GM23338 (cell line): ENCODE measurements around the gene DRD4. TPM values are rescaled to one million over a fixed set of nuclear protein-coding genes. Genes with fewer than 3 reads are reported as not detected.
A peak's percentile ranks its signal among the peaks of the same experiment; 100 is the strongest.

Experiments
- ATAC-seq: fragments of 200-7000 bp; cut with Tn5 transposase; 3 replicates; pipeline ENCODE4 v1.9.1; 2020
- DNase-seq: peaks from one replicate; pipeline ENCODE4 v3.0.0-alpha.2; 2015; ENCODE audit warnings: low spot score
- H2AFZ ChIP-seq: fragments of 200-600 bp; sonication (generic); 2 replicates; pipeline ENCODE4 v1.8.0; 2016; ENCODE audit warnings: antibody characterized with exemption, mild to moderate bottlenecking, moderate library complexity
- H3F3A ChIP-seq: fragments of 200-600 bp; sonication (generic); replicated peaks from 2 replicates; pipeline ENCODE4 v1.8.0; 2017; ENCODE audit warnings: antibody characterized with exemption, mixed run types, low read depth
- H3K27ac ChIP-seq: fragments of 200-600 bp; sonication (generic); 2 replicates; pipeline ENCODE4 v1.6.1; 2016; ENCODE audit warnings: low read depth
- H3K27me3 ChIP-seq: fragments of 200-600 bp; sonication (generic); 2 replicates; pipeline ENCODE4 v1.8.0; 2016; ENCODE audit warnings: mild to moderate bottlenecking, mixed run types, moderate library complexity; ENCODE audit not compliant: insufficient read depth
- H3K36me3 ChIP-seq: fragments of 200-600 bp; sonication (generic); 2 replicates; pipeline ENCODE4 v1.8.0; 2016; ENCODE audit warnings: mild to moderate bottlenecking; ENCODE audit not compliant: insufficient read depth
- H3K4me1 ChIP-seq: fragments of 200-600 bp; sonication (generic); 2 replicates; pipeline ENCODE4 v1.8.0; 2016; ENCODE audit warnings: mild to moderate bottlenecking, moderate library complexity; ENCODE audit not compliant: insufficient read depth
- H3K4me2 ChIP-seq: fragments of 200-600 bp; sonication (generic); 2 replicates; pipeline ENCODE4 v1.7.1; 2017; ENCODE audit warnings: mixed run types
- H3K4me3 ChIP-seq: fragments of 200-600 bp; sonication (generic); 2 replicates; pipeline ENCODE4 v1.6.1; 2016; ENCODE audit warnings: mixed run types
- H3K79me2 ChIP-seq: fragments of 200-600 bp; sonication (generic); replicated peaks from 2 replicates; pipeline ENCODE4 v1.8.0; 2017; ENCODE audit warnings: mild to moderate bottlenecking; ENCODE audit not compliant: insufficient read depth
- H3K9me2 ChIP-seq: fragments of 200-600 bp; sonication (generic); 2 replicates; pipeline ENCODE4 v1.8.0; 2017; ENCODE audit not compliant: insufficient read depth
- H4K20me1 ChIP-seq: fragments of 200-600 bp; sonication (generic); replicated peaks from 2 replicates; pipeline ENCODE4 v1.8.0; 2017; ENCODE audit warnings: mild to moderate bottlenecking; ENCODE audit not compliant: insufficient read depth
- H3K27ac Mint-ChIP-seq: 2 replicates; pipeline ENCODE4 v1.8.0; 2020; ENCODE audit warnings: inconsistent platforms, mild to moderate bottlenecking, moderate library complexity, mixed read lengths
- H3K27me3 Mint-ChIP-seq: 3 replicates; pipeline ENCODE4 v1.8.0; 2022; ENCODE audit warnings: low read depth, mild to moderate bottlenecking, moderate library complexity, mixed read lengths, inconsistent platforms; ENCODE audit not compliant: insufficient read depth, poor library complexity
- H3K36me3 Mint-ChIP-seq: 3 replicates; pipeline ENCODE4 v1.8.0; 2021; ENCODE audit warnings: low read depth, mild to moderate bottlenecking, inconsistent platforms, moderate library complexity, mixed read lengths
- H3K4me1 Mint-ChIP-seq: 3 replicates; pipeline ENCODE4 v1.8.0; 2020; ENCODE audit warnings: mild to moderate bottlenecking, inconsistent platforms, mixed read lengths
- H3K4me3 Mint-ChIP-seq: 3 replicates; pipeline ENCODE4 v1.8.0; 2021; ENCODE audit warnings: moderate library complexity, mild to moderate bottlenecking, inconsistent platforms, mixed read lengths
- H3K9me3 Mint-ChIP-seq: 3 replicates; pipeline ENCODE4 v1.8.0; 2020; ENCODE audit warnings: moderate library complexity, mild to moderate bottlenecking, inconsistent platforms, mixed read lengths
- CREB1 ChIP-seq: fragments of 250-450 bp; sonication (Bioruptor Pico); IDR thresholded peaks from 2 replicates; pipeline ENCODE4 v1.5.0; 2020; ENCODE audit warnings: low read depth, mild to moderate bottlenecking, moderate library complexity
- CTCF ChIP-seq, 2 experiments: fragments of 200-600 bp in 1 of 2; sonication (generic) in 1 of 2; conservative IDR thresholded peaks; 2 replicates each; pipeline versions ENCODE4 v1.5.1 to v1.6.1; 2016 to 2017; ENCODE audit warnings: antibody characterized with exemption in 2 of 2, low read depth in 2 of 2, mild to moderate bottlenecking in 2 of 2, moderate library complexity in 1 of 2
- ETS1 ChIP-seq: IDR thresholded peaks from 2 replicates; pipeline ENCODE4 v1.6.1; 2016; ENCODE audit warnings: antibody characterized with exemption
- EZH2 ChIP-seq: fragments of 200-600 bp; sonication (generic); IDR thresholded peaks from one replicate; pipeline ENCODE4 v1.8.0; 2017; ENCODE audit warnings: antibody characterized with exemption, mild to moderate bottlenecking, low read depth; ENCODE audit not compliant: unreplicated experiment
- EZH2phosphoT487 ChIP-seq: fragments of 200-600 bp; sonication (generic); IDR thresholded peaks from one replicate; pipeline ENCODE4 v1.8.1; 2018; ENCODE audit warnings: antibody characterized with exemption; ENCODE audit not compliant: unreplicated experiment
- JUNB ChIP-seq: IDR thresholded peaks from one replicate; pipeline ENCODE4 v1.6.1; 2016; ENCODE audit warnings: antibody characterized with exemption; ENCODE audit not compliant: unreplicated experiment
- NANOG ChIP-seq: IDR thresholded peaks from 2 replicates; pipeline ENCODE4 v1.6.1; 2016; ENCODE audit warnings: antibody characterized with exemption, borderline replicate concordance
- POLR2AphosphoS5 ChIP-seq: IDR thresholded peaks from 2 replicates; pipeline ENCODE4 v1.6.1; 2016; ENCODE audit warnings: antibody characterized with exemption, low read depth
- REST ChIP-seq: IDR thresholded peaks from one replicate; pipeline ENCODE4 v1.6.1; 2018; ENCODE audit warnings: antibody characterized with exemption; ENCODE audit not compliant: unreplicated experiment
- STAT1 ChIP-seq: IDR thresholded peaks from one replicate; pipeline ENCODE4 v1.6.1; 2016; ENCODE audit warnings: antibody characterized with exemption; ENCODE audit not compliant: unreplicated experiment
- ZNF114 ChIP-seq: fragments of 250-450 bp; sonication (Bioruptor Pico); IDR thresholded peaks from 2 replicates; pipeline ENCODE4 v1.5.0; 2020; ENCODE audit warnings: mild to moderate bottlenecking, moderate library complexity
- ZNF331 ChIP-seq: fragments of 250-450 bp; sonication (Bioruptor Pico); IDR thresholded peaks from 2 replicates; pipeline ENCODE4 v1.5.0; 2020; ENCODE audit warnings: low read depth, mild to moderate bottlenecking, moderate library complexity
- ZNF462 ChIP-seq: fragments of 250-450 bp; sonication (Bioruptor Pico); IDR thresholded peaks from 2 replicates; pipeline ENCODE4 v1.5.0; 2020; ENCODE audit warnings: mild to moderate bottlenecking, moderate library complexity
- polyA plus RNA-seq: library from polyadenylated mRNA; unstranded; fragments of >200 nt; fragmentation: Nextera tagmentation; extraction: Ambion mirVana; gene quantifications from 2 replicates; pipeline ENCODE4 v1.2.1, GENCODE V29; 2016
- total RNA-seq: library from RNA; depleted of rRNA; stranded (reverse); fragments of >200 nt; shearing (Covaris generic); gene quantifications from 2 replicates; pipeline ENCODE4 v1.2.3, GENCODE V29; 2014

Gene DRD4
- total and polyA plus RNA-seq, 2 experiments from 2014 or later: 1.0 to 1.8 TPM

- peak; percentile 7 for ATAC-seq
- no peaks in the 10 kb centered on the region for H3K36me3 ChIP-seq
- DNase-seq: no peak
These were observed 12.1 kb upstream of the DRD4 start, which contains the start of gene CDHR5 for GRCh38 chr11:624705-625635. Gene CDHR5, minus strand, starts transcription at chr11:624955. Its CDS starts 53 bp downstream, at chr11:624902.

More at GRCh38 chr11:624705-625635, 12.1 kb upstream of the DRD4 start, which contains the start of gene CDHR5:
- Histone ChIP-seq H2AFZ (no peak within 1 kb of the TSS), H3K27me3 (peaks cover 24% of the 10 kb centered on the region), H3K27ac (no peak within 1 kb of the TSS), H3K4me2 (no peak within 1 kb of the TSS), H3K4me1 (peaks cover 4% of the 10 kb centered on the region; the same call in 1 of the 2 replicates), H3K4me3 (no peak within 1 kb of the TSS), H4K20me1 (no peaks in the 10 kb centered on the region), H3K79me2 (no peaks in the 10 kb centered on the region), H3K9me2 (no peaks in the 10 kb centered on the region), H3F3A (0 out of 2 replicates have a peak, but pooled peaks cover 9% of the 10 kb centered on the region)
- Mint-ChIP-seq H3K27ac (no peak within 1 kb of the TSS), H3K27me3 (peaks cover 32% of the 10 kb centered on the region), H3K9me3 (peaks cover 15% of the 10 kb centered on the region), H3K4me3 (no peak within 1 kb of the TSS), H3K36me3 (peaks cover 3% of the 10 kb centered on the region; the same call in 1 of the 3 replicates), H3K4me1 (peaks cover 21% of the 10 kb centered on the region)
- TF ChIP-seq ETS1: no peak
- TF ChIP-seq CTCF (conservative IDR thresholded peaks at IDR 0.05; ENCODE audit: low read depth in 2 of 2): no peak
- TF ChIP-seq ZNF462 (CRISPR knock-in tag): no peak
- no peak for TF ChIP-seq ZNF114
- no peak for TF ChIP-seq ZNF331 (CRISPR knock-in tag)
- TF ChIP-seq CREB1 (CRISPR knock-in tag): no peak
- TF ChIP-seq EZH2: no peak
- TF ChIP-seq REST: no peak
- no peak for TF ChIP-seq POLR2AphosphoS5
- no peak for TF ChIP-seq STAT1
- TF ChIP-seq JUNB: no peak
- TF ChIP-seq NANOG: no peak
- no peak for TF ChIP-seq EZH2phosphoT487
